GM12878 (cell line): Measurements from ENCODE around the gene CYB5R2.

Experiments
- POLR2A ChIP-seq: IDR thresholded peaks from 2 replicates; pipeline ENCODE4 v1.6.1; 2011; ENCODE audit warnings: low read depth, mild to moderate bottlenecking, low read length
- TF ChIP-seq, protein P1 (sequence below), 3 experiments: IDR thresholded peaks in 2 of 3; conservative IDR thresholded peaks in 1 of 3; 2 replicates each; pipeline ENCODE4 v1.5.1; 2011; ENCODE audit warnings: low read depth in 3 of 3, low read length in 3 of 3, mild to moderate bottlenecking in 3 of 3, control low read depth in 2 of 3, moderate library complexity in 2 of 3, inconsistent platforms in 1 of 3, mixed read lengths in 1 of 3; ENCODE audit not compliant: control insufficient read depth in 2 of 3, insufficient read depth in 1 of 3; ENCODE audit errors: extremely low read depth in 1 of 3
- TF ChIP-seq, protein P2 (sequence below): IDR thresholded peaks from 2 replicates; pipeline ENCODE4 v1.6.1; 2011; ENCODE audit warnings: low read depth, mild to moderate bottlenecking, low read length, moderate library complexity, borderline replicate concordance; ENCODE audit errors: extremely low read depth

DNA sequence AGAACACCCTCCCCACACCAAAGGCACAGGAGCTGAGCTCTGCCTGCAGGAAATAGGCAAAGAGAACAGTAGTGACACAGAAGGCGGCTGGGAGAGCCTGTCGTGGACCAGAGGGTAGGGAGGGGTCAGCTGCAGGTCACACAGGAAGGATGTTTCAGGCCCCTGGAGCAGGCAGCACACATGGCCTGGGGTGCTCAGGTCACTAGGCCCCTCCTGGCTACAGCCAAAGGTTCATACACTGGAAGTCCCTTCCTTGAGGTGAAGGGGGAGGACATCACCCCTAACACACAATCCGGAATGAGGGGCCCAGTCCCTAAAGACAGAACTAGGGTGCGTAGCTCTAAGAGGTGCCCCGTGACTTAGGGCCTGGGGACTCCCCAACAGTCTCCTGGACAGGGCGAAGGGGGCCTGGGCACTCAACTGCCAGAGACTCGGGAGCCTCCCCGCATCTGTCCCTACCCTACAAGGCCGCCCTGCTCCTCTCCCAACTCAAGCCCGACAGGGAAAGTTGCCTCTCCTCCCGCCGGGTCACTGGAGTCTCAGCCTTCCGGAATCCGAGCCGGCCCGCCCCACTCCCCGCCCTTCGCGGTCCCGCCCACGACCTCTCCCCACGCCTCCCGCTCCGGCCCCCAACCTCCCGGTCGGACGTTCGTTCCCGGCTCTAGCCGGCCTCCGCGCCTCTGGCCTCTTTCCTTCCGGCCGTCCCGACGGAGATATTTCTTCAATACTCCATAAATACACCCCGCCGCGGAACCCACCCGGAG lies at the start of gene CYB5R2:
- no peak; the same call in none of the 2 replicates for TF ChIP-seq POLR2A
- TF ChIP-seq, protein P1, sequence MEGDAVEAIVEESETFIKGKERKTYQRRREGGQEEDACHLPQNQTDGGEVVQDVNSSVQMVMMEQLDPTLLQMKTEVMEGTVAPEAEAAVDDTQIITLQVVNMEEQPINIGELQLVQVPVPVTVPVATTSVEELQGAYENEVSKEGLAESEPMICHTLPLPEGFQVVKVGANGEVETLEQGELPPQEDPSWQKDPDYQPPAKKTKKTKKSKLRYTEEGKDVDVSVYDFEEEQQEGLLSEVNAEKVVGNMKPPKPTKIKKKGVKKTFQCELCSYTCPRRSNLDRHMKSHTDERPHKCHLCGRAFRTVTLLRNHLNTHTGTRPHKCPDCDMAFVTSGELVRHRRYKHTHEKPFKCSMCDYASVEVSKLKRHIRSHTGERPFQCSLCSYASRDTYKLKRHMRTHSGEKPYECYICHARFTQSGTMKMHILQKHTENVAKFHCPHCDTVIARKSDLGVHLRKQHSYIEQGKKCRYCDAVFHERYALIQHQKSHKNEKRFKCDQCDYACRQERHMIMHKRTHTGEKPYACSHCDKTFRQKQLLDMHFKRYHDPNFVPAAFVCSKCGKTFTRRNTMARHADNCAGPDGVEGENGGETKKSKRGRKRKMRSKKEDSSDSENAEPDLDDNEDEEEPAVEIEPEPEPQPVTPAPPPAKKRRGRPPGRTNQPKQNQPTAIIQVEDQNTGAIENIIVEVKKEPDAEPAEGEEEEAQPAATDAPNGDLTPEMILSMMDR (IDR thresholded peaks at IDR 0.05 in 2 of 3, conservative IDR thresholded peaks at IDR 0.05 in 1 of 3; ENCODE audit: control insufficient read depth in 2 of 3, extremely low read depth in 1 of 3, insufficient read depth in 1 of 3, low read depth in 3 of 3, low read length in 3 of 3), result no peak
- TF ChIP-seq, protein P2, sequence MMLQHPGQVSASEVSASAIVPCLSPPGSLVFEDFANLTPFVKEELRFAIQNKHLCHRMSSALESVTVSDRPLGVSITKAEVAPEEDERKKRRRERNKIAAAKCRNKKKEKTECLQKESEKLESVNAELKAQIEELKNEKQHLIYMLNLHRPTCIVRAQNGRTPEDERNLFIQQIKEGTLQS, result no peak
